Trophoblast cell (in vitro differentiated cells and primary cell): Measurements from ENCODE around the gene CPED1.

ENCODE experiments used
- DNase-seq, 2 donors: peaks; one replicate each; pipeline ENCODE4 v3.0.0-alpha.2; 2016
- H2AFZ ChIP-seq: 2 replicates; pipeline ENCODE4 v1.6.1; 2013; ENCODE audit warnings: low read length, moderate library complexity, mild to moderate bottlenecking; ENCODE audit not compliant: insufficient read depth, poor library complexity
- H2AK5ac ChIP-seq: 2 replicates; pipeline ENCODE4 v1.6.1; 2013; ENCODE audit warnings: mild to moderate bottlenecking, low read length
- H2BK120ac ChIP-seq: 2 replicates; pipeline ENCODE4 v1.6.1; 2013; ENCODE audit warnings: low read length, mild to moderate bottlenecking, moderate library complexity; ENCODE audit not compliant: insufficient read depth, poor library complexity
- H2BK12ac ChIP-seq: 2 replicates; pipeline ENCODE4 v1.6.1; 2013; ENCODE audit warnings: mild to moderate bottlenecking, low read length, moderate library complexity
- H2BK5ac ChIP-seq: 2 replicates; pipeline ENCODE4 v1.6.1; 2013; ENCODE audit warnings: low read length, low read depth, moderate library complexity, mild to moderate bottlenecking; ENCODE audit not compliant: poor library complexity
- H3K14ac ChIP-seq: 2 replicates; pipeline ENCODE4 v1.6.1; 2013; ENCODE audit warnings: mild to moderate bottlenecking, low read length
- H3K18ac ChIP-seq: 2 replicates; pipeline ENCODE4 v1.6.1; 2013; ENCODE audit warnings: mild to moderate bottlenecking, low read length
- H3K23ac ChIP-seq: 2 replicates; pipeline ENCODE4 v1.6.1; 2013; ENCODE audit warnings: low read length
- H3K27ac ChIP-seq: 2 replicates; pipeline ENCODE4 v1.5.1; 2013; ENCODE audit warnings: low read depth, mild to moderate bottlenecking, inconsistent platforms, low read length, moderate library complexity
- H3K27me3 ChIP-seq: 2 replicates; pipeline ENCODE4 v1.6.1; 2013; ENCODE audit warnings: inconsistent platforms, mild to moderate bottlenecking, low read length, moderate library complexity; ENCODE audit not compliant: insufficient read depth
- H3K36me3 ChIP-seq, 2 experiments: 1 replicate in 1 of 2; 2 replicates in 1 of 2; pipeline ENCODE4 v1.6.1; 2013; ENCODE audit warnings: low read length in 2 of 2, mild to moderate bottlenecking in 2 of 2, moderate library complexity in 1 of 2; ENCODE audit not compliant: insufficient read depth in 2 of 2, control insufficient read depth in 1 of 2
- H3K4ac ChIP-seq: 2 replicates; pipeline ENCODE4 v1.6.1; 2013; ENCODE audit warnings: low read depth, mild to moderate bottlenecking, low read length, moderate library complexity
- H3K4me1 ChIP-seq, 2 experiments: 1 replicate in 1 of 2; 2 replicates in 1 of 2; pipeline ENCODE4 v1.6.1; 2013; ENCODE audit warnings: low read length in 2 of 2, mild to moderate bottlenecking in 2 of 2, moderate library complexity in 1 of 2; ENCODE audit not compliant: insufficient read depth in 2 of 2, control insufficient read depth in 1 of 2
- H3K4me2 ChIP-seq: 2 replicates; pipeline ENCODE4 v1.6.1; 2013; ENCODE audit warnings: inconsistent platforms, mild to moderate bottlenecking, low read length, moderate library complexity
- H3K4me3 ChIP-seq: 2 replicates; pipeline ENCODE4 v1.5.1; 2013; ENCODE audit warnings: mild to moderate bottlenecking, low read depth, low read length, inconsistent platforms
- H3K79me1 ChIP-seq: one replicate; pipeline ENCODE4 v1.6.1; 2013; ENCODE audit warnings: low read length
- H3K79me2 ChIP-seq: 2 replicates; pipeline ENCODE4 v1.6.1; 2013; ENCODE audit warnings: low read length, mild to moderate bottlenecking; ENCODE audit not compliant: control insufficient read depth, insufficient read depth, poor library complexity
- H3K9ac ChIP-seq: 2 replicates; pipeline ENCODE4 v1.6.1; 2013; ENCODE audit warnings: mild to moderate bottlenecking, low read length
- H3K9me3 ChIP-seq: 2 replicates; pipeline ENCODE4 v1.6.1; 2013; ENCODE audit warnings: low read depth, mild to moderate bottlenecking, control low read depth, inconsistent platforms, low read length; ENCODE audit not compliant: insufficient read depth
- H4K12ac ChIP-seq: 2 replicates; pipeline ENCODE4 v1.6.1; 2013; ENCODE audit warnings: low read depth, mild to moderate bottlenecking, low read length, moderate library complexity
- H4K8ac ChIP-seq: 2 replicates; pipeline ENCODE4 v1.6.1; 2013; ENCODE audit warnings: low read depth, mild to moderate bottlenecking, low read length, moderate library complexity
- H4K91ac ChIP-seq: one replicate; pipeline ENCODE4 v1.6.1; 2013; ENCODE audit warnings: low read depth, mild to moderate bottlenecking, low read length, moderate library complexity
- WGBS: extraction: QIAGEN DNeasy Blood & Tissue Kit; methylation state at CpG from one replicate; pipeline ENCODE4 v1.1.7; 2013; ENCODE audit warnings: missing lambda C conversion rate; ENCODE audit not compliant: insufficient read length, insufficient coverage; ENCODE audit errors: extremely low coverage; 5-methylcytosine and 5-hydroxymethylcytosine counted together

CPED1 gene

DNA sequence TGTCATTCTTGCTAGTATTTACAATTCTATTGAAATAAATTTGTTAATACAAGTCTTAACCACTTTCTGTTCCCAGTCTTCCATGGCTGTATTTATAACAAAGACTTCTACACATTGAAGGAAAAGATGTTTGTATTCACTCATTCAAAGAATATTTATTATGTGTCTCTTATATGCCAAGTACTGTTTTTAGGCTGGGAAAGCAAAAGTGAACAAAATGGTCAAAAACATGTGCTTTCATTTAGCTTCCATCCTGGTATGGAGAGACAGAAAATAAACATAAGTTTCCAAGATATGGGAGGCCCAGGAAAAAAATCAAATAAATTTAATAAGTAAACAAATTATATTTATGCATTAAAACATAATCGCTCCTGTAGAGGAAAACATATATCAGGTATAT, 22.9 kb downstream of the CPED1 start:
- H3K4me2 ChIP-seq: no peak overlapping the region
- H3K27ac ChIP-seq: no peak overlapping the region
- no peak overlapping the region for H3K14ac ChIP-seq
- no peak overlapping the region for H4K12ac ChIP-seq
- H2AFZ ChIP-seq: no peak overlapping the region
- no peaks in the 10 kb centered on the region for H3K79me2 ChIP-seq
- no peak overlapping the region for H2BK120ac ChIP-seq
- no peak overlapping the region for H2AK5ac ChIP-seq
- H3K23ac ChIP-seq: no peak overlapping the region
- no peaks in the 10 kb centered on the region for H3K79me1 ChIP-seq
- no peak overlapping the region for H3K9ac ChIP-seq
- no peak for DNase-seq
- no peak overlapping the region for H4K8ac ChIP-seq
- H3K4me3 ChIP-seq: no peak overlapping the region
- H3K4me1 ChIP-seq: no peaks in the 10 kb centered on the region
- H3K36me3 ChIP-seq: no peaks in the 10 kb centered on the region
- H3K27me3 ChIP-seq: no peaks in the 10 kb centered on the region
- no peak overlapping the region for H2BK5ac ChIP-seq
- no peak overlapping the region for H3K4ac ChIP-seq
- no peak overlapping the region for H2BK12ac ChIP-seq
- no peak overlapping the region for H4K91ac ChIP-seq
- no peak overlapping the region for H3K18ac ChIP-seq
- WGBS: no CpG with 5 or more reads among the region's 1 CpG
- no peaks in the 10 kb centered on the region for H3K9me3 ChIP-seq

DNA sequence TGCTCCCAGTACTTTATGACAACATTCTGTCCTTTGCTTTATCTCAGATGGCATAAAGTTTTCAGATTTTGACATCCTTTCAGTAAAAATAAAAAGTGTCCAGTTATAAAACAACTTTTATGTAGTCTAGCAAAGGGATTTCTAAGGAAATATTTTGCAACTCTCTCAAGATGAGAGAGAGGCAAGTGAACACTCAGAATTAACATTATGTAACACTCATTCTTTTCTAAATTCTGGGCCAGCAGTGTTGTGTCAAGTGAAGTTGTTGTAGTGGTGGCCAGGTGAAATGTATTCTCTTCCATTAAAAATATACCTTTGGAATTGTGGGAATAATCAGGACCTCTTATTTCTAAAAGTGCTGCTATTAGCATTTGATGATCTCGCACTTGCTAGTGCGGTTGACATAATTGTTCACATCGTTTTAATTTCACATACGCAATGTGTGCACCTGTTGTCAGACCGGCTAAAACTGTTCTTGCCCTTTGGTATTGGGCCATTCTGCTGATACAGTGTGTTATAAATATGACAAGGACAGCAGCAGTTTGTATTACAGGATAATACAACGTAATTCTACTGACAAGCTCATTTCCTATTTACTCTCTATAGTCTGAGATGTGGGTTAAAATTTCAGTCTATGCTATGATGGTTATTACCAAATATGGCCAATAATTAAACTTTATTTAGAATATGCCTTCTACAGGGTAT, 23.8 kb downstream of the CPED1 start:
- Histone ChIP-seq H3K79me1 (no peaks in the 10 kb centered on the region), H4K8ac (no peak overlapping the region), H3K4me3 (no peak overlapping the region), H3K14ac (no peak overlapping the region), H3K79me2 (no peaks in the 10 kb centered on the region), H3K23ac (no peak overlapping the region), H3K27ac (no peak overlapping the region), H3K4me2 (no peak overlapping the region), H3K9ac (no peak overlapping the region), H4K12ac (no peak overlapping the region), H3K9me3 (no peaks in the 10 kb centered on the region), H2BK120ac (no peak overlapping the region), H3K4ac (no peak overlapping the region), H2BK12ac (no peak overlapping the region), H4K91ac (no peak overlapping the region), H3K36me3 (no peaks in the 10 kb centered on the region), H2BK5ac (no peak overlapping the region), H2AK5ac (no peak overlapping the region), H3K4me1 (no peaks in the 10 kb centered on the region), H3K18ac (no peak overlapping the region), H2AFZ (no peak overlapping the region), H3K27me3 (no peaks in the 10 kb centered on the region)
- no CpG with 5 or more reads among the region's 6 CpGs for WGBS
- no peak for DNase-seq

DNA sequence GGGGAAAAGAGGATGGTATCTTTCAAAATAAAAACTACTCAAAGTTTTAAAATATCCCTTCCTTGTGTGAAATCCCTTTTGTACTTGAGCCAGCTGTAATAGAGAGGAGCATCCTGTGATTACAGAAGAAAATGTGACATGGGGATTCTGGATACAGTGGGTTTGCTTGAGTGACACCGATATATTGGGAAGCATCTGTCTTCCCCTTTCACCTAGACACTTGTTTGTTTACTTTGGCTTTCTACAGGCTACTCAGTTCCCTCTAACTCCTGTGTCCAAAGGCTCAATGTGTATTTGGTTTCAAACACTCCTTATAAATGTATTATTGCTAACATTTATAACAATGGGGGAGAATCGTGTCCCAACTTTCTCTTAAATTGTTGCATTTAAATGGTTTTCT, 24.4 kb downstream of the CPED1 start:
- no peak overlapping the region for H3K18ac ChIP-seq
- H3K79me2 ChIP-seq: no peaks in the 10 kb centered on the region
- no peak overlapping the region for H4K91ac ChIP-seq
- no peak overlapping the region for H2AK5ac ChIP-seq
- no peaks in the 10 kb centered on the region for H3K79me1 ChIP-seq
- no peak overlapping the region for H4K12ac ChIP-seq
- H3K4me1 ChIP-seq: no peaks in the 10 kb centered on the region
- no peak overlapping the region for H2BK120ac ChIP-seq
- DNase-seq: no peak
- H2BK5ac ChIP-seq: no peak overlapping the region
- no peak overlapping the region for H3K4me2 ChIP-seq
- no peak overlapping the region for H3K27ac ChIP-seq
- no peaks in the 10 kb centered on the region for H3K27me3 ChIP-seq
- no peak overlapping the region for H4K8ac ChIP-seq
- no peak overlapping the region for H3K9ac ChIP-seq
- no peak overlapping the region for H3K23ac ChIP-seq
- no peak overlapping the region for H3K4ac ChIP-seq
- H3K9me3 ChIP-seq: no peaks in the 10 kb centered on the region
- H2BK12ac ChIP-seq: no peak overlapping the region
- no CpG with 5 or more reads among the region's 2 CpGs for WGBS
- H3K4me3 ChIP-seq: no peak overlapping the region
- no peak overlapping the region for H3K14ac ChIP-seq
- H2AFZ ChIP-seq: no peak overlapping the region
- H3K36me3 ChIP-seq: no peaks in the 10 kb centered on the region

DNA sequence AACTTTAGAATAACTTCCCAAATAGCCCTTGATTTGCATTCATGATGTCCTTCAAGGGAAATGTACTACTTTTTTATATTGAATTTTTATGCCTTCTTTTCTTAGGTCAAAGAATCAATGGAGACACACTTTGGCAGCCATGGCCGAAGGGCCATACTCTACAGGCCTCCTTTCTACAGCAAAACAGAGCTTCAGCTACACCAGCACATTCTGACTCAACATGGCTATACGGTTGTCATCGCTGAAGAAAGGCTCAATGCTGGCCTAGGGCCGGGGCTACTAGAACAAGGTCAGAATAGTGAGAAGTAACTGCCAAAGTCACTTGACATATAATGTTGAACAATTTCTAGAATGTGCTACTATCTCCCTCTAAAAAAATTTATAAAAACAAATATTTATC, 27.0 kb downstream of the CPED1 start:
- Histone ChIP-seq H2BK5ac (no peak overlapping the region), H4K8ac (no peak overlapping the region), H3K9ac (no peak overlapping the region), H2AK5ac (no peak overlapping the region), H3K18ac (no peak overlapping the region), H3K23ac (no peak overlapping the region), H3K27me3 (no peaks in the 10 kb centered on the region), H3K79me2 (no peaks in the 10 kb centered on the region), H3K4me2 (no peak overlapping the region), H3K27ac (no peak overlapping the region), H2AFZ (no peak overlapping the region), H2BK12ac (no peak overlapping the region), H2BK120ac (no peak overlapping the region), H3K9me3 (no peaks in the 10 kb centered on the region), H4K91ac (no peak overlapping the region), H3K4me3 (no peak overlapping the region), H3K79me1 (no peaks in the 10 kb centered on the region), H3K14ac (no peak overlapping the region), H3K36me3 (no peaks in the 10 kb centered on the region), H3K4me1 (no peaks in the 10 kb centered on the region), H4K12ac (no peak overlapping the region), H3K4ac (no peak overlapping the region)
- no peak for DNase-seq
- WGBS: no CpG with 5 or more reads among the region's 4 CpGs
